A549 (cell line): Measurements from ENCODE around the gene ADAMTS13. TPM values are rescaled to one million over a fixed set of nuclear protein-coding genes. Genes with fewer than 3 reads are reported as not detected.
"Not testable (repeated sequence)": the region's sequence is repeated elsewhere in the genome, so short reads cannot be mapped to it uniquely, and the experiment has no call there.

Experiments
- ATAC-seq, 2 experiments: fragments of 200-7000 bp in 1 of 2; fragments of >200 bp in 1 of 2; cut with Nextera tagmentation in 1 of 2; cut with Tn5 transposase in 1 of 2; 3 replicates each; pipeline versions ENCODE4 v1.8.0 to v1.9.1; 2018 to 2020; ENCODE audit warnings: mild to moderate bottlenecking in 1 of 2, moderate library complexity in 1 of 2
- CTCF ChIA-PET: fragments of 300-600 bp; sonication (Branson Sonifier 250); formaldehyde crosslinking; extraction: SDS; loops from one replicate; lab custom pipeline; 2021; ENCODE audit warnings: antibody characterized with exemption, inconsistent platforms; lab: Yijun Ruan, JAX
- POLR2A ChIA-PET: fragments of 350-600 bp; formaldehyde crosslinking; extraction: SDS; loops from one replicate; lab custom pipeline; 2021; ENCODE audit warnings: antibody characterized with exemption, inconsistent platforms; lab: Yijun Ruan, JAX
- DNase-seq, 2 experiments: peaks; one replicate each; pipeline versions ENCODE4 v3.0.0 to v3.0.0-alpha.2; 2011 to 2016; ENCODE audit warnings: low read depth in 1 of 2, low spot score in 1 of 2
- FAIRE-seq: peaks from 2 replicates; lab custom pipeline; 2011; peaks lifted over from hg19 to GRCh38; lab: Jason Lieb, UNC
- H3K27ac ChIP-seq, 2 experiments: fragments of >200 bp; sonication (Bioruptor Twin); formaldehyde crosslinking; 3 replicates each; pipeline ENCODE4 v1.5.1; 2016 to 2017
- H3K4me1 ChIP-seq: fragments of >200 bp; sonication (Bioruptor Twin); formaldehyde crosslinking; 3 replicates; pipeline ENCODE4 v1.6.1; 2016
- H3K4me2 ChIP-seq: fragments of >200 bp; sonication (Bioruptor Twin); formaldehyde crosslinking; 3 replicates; pipeline ENCODE4 v1.6.1; 2016
- H3K4me3 ChIP-seq: fragments of >200 bp; sonication (Bioruptor Twin); formaldehyde crosslinking; 3 replicates; pipeline ENCODE4 v1.5.1; 2016
- H3K9me3 ChIP-seq: fragments of >200 bp; sonication (Bioruptor Twin); formaldehyde crosslinking; 3 replicates; pipeline ENCODE4 v1.6.1; 2016
- CBX2 ChIP-seq: fragments of 200-600 bp; sonication (generic); IDR thresholded peaks from 2 replicates; pipeline ENCODE4 v1.6.1; 2016; ENCODE audit warnings: low read depth, mild to moderate bottlenecking, borderline replicate concordance
- ESRRA ChIP-seq: fragments of 150-350 bp; IDR thresholded peaks from 2 replicates; pipeline ENCODE4 v1.6.1; 2014; ENCODE audit warnings: mild to moderate bottlenecking, low read length, borderline replicate concordance
- FOSL2 ChIP-seq, 2 experiments: fragments of 450-650 bp in 1 of 2; fragments of >200 bp in 1 of 2; sonication (Bioruptor Twin) in 1 of 2; formaldehyde crosslinking; IDR thresholded peaks; 2 replicates each; pipeline versions ENCODE4 v1.5.0 to v1.6.1; 2016 to 2020; ENCODE audit warnings: mild to moderate bottlenecking in 1 of 2, moderate library complexity in 1 of 2
- HDAC2 ChIP-seq: fragments of 200-600 bp; sonication (generic); IDR thresholded peaks from 2 replicates; pipeline ENCODE4 v1.6.1; 2016
- HMGXB4 ChIP-seq: fragments of 250-450 bp; sonication (Bioruptor Pico); IDR thresholded peaks from 2 replicates; pipeline ENCODE4 v1.5.0; 2021; ENCODE audit warnings: mild to moderate bottlenecking, moderate library complexity, borderline replicate concordance
- MAFK ChIP-seq: fragments of 450-650 bp; IDR thresholded peaks from 2 replicates; pipeline ENCODE4 v1.6.1; 2014; ENCODE audit not compliant: partially characterized antibody
- MAX ChIP-seq: IDR thresholded peaks from 2 replicates; pipeline ENCODE4 v1.6.1; 2012
- MAZ ChIP-seq: fragments of 150-350 bp; IDR thresholded peaks from 2 replicates; pipeline ENCODE4 v1.6.1; 2014; ENCODE audit warnings: antibody characterized with exemption, low read depth, low read length, borderline replicate concordance
- NR3C1 ChIP-seq: fragments of >200 bp; sonication (Bioruptor Twin); formaldehyde crosslinking; IDR thresholded peaks from 3 replicates; pipeline ENCODE4 v1.6.1; 2017
- RAD21 ChIP-seq, 2 experiments: fragments of >200 bp in 1 of 2; sonication (Bioruptor Twin) in 1 of 2; formaldehyde crosslinking in 1 of 2; IDR thresholded peaks in 1 of 2; conservative IDR thresholded peaks in 1 of 2; 2 replicates in 1 of 2; 3 replicates in 1 of 2; pipeline ENCODE4 v1.6.1; 2012 to 2018; ENCODE audit warnings: inconsistent platforms in 1 of 2
- RCOR1 ChIP-seq: fragments of 150-350 bp; IDR thresholded peaks from 2 replicates; pipeline ENCODE4 v1.6.1; 2014; ENCODE audit warnings: antibody characterized with exemption, low read length, low read depth
- TFCP2L1 ChIP-seq: fragments of 250-450 bp; sonication (Bioruptor Pico); IDR thresholded peaks from 2 replicates; pipeline ENCODE4 v1.5.0; 2021; ENCODE audit warnings: mild to moderate bottlenecking
- USF2 ChIP-seq: fragments of 450-650 bp; IDR thresholded peaks from 2 replicates; pipeline ENCODE4 v1.6.1; 2014; ENCODE audit warnings: antibody characterized with exemption
- ZC3H11A ChIP-seq: fragments of 450-650 bp; IDR thresholded peaks from 2 replicates; pipeline ENCODE4 v1.6.1; 2014; ENCODE audit warnings: antibody characterized with exemption, mild to moderate bottlenecking
- ZFP36 ChIP-seq: fragments of 450-650 bp; IDR thresholded peaks from 2 replicates; pipeline ENCODE4 v1.6.1; 2014; ENCODE audit warnings: borderline replicate concordance; ENCODE audit not compliant: partially characterized antibody
- ZNF302 ChIP-seq: fragments of 250-450 bp; sonication (Bioruptor Pico); IDR thresholded peaks from 2 replicates; pipeline ENCODE4 v1.9.0; 2021; ENCODE audit warnings: inconsistent platforms, mild to moderate bottlenecking, moderate library complexity
- WGBS: methylation state at CpG from one replicate; pipeline ENCODE4 v1.1.6; 2017; ENCODE audit errors: missing lambda C conversion rate; 5-methylcytosine and 5-hydroxymethylcytosine counted together
- polyA plus RNA-seq, 4 experiments: library from polyadenylated mRNA; depleted of rRNA in 3 of 4; stranded (reverse); fragments of >200 nt; fragmentation: RNase III in 1 of 4; extraction: RNeasy Plus Mini Kit Qiagen cat#74134 plus additional on column Dnase treatment in 1 of 4; gene quantifications; 2 replicates in 3 of 4; 3 replicates in 1 of 4; pipeline ENCODE4 v1.2.3, GENCODE V29; 2011 to 2017

The ADAMTS13 gene
- polyA plus RNA-seq, 2 of the 4 experiments (the other 2 are of a cell fraction), result 0.80 to 0.98 TPM

- no peak for TF ChIP-seq MAX
- no peak for TF ChIP-seq HDAC2
- TF ChIP-seq RAD21 (conservative IDR thresholded peaks at IDR 0.05 in 1 of 2, IDR thresholded peaks at IDR 0.05 in 1 of 2), result no peak
- TF ChIP-seq ESRRA, result no peak
Measured at GRCh38 chr9:133448487-133448972, 26.4 kb downstream of the ADAMTS13 start (continued).

- DNase-seq (peak; percentile 62 to 73), FAIRE-seq (no peak), ATAC-seq (peak; percentile 77 to 87)
- Histone ChIP-seq H3K27ac (peak overlapping the region in 1 of 2 experiments; percentile 47; a peak in 3 of 6 replicates), H3K4me1 (peaks cover 8% of the 10 kb centered on the region; the same call in 2 of the 3 replicates), H3K4me3 (no peak overlapping the region), H3K4me2 (0 out of 3 replicates have a peak overlapping the region, but pooled peaks have one; percentile 19), H3K9me3 (no peaks in the 10 kb centered on the region)
- 66% methylated on average over 7 of the region's 12 CpGs for WGBS
- ChIA-PET CTCF (interaction anchor here (1.2 to 1.4 kb wide), 3 partner anchors 12 to 19 kb away, joined by 4 to 6 read pairs (median 5); no protein-coding TSS in a partner anchor), POLR2A (interaction anchor here (1.3 kb wide), 1 partner anchor 10 kb away, joined by 8 read pairs; the partner anchor contains the start of gene CACFD1)
- TF ChIP-seq RAD21 (conservative IDR thresholded peaks at IDR 0.05 in 1 of 2, IDR thresholded peaks at IDR 0.05 in 1 of 2) (no peak), MAFK (peak; percentile 20), FOSL2 (IDR thresholded peaks at IDR 0.05) (no peak), FOSL2 (CRISPR knock-in tag; IDR thresholded peaks at IDR 0.05) (peak; percentile 45; the same call in 1 of the 2 replicates), CBX2 (no peak)
Measured at GRCh38 chr9:133449760-133450159, 27.6 kb downstream of the ADAMTS13 start.

- H3K4me2 ChIP-seq, H3K4me1 ChIP-seq, H3K9me3 ChIP-seq, H3K27ac ChIP-seq, DNase-seq, FAIRE-seq, H3K4me3 ChIP-seq, ATAC-seq, POLR2A ChIA-PET: not testable (repeated sequence)
- CTCF ChIA-PET, result interaction anchor here (0.7 kb wide), 1 partner anchor 9 kb away, joined by 3 read pairs; no protein-coding TSS in a partner anchor
- 88% methylated on average over 5 of the region's 5 CpGs for WGBS
Measured at GRCh38 chr9:133451865-133452264, 29.7 kb downstream of the ADAMTS13 start.

GRCh38 chr9:133452562-133452961, 30.4 kb downstream of the ADAMTS13 start:
- FAIRE-seq, result no peak
- Histone ChIP-seq H3K4me1 (peaks cover 8% of the 10 kb centered on the region; the same call in 2 of the 3 replicates), H3K27ac (no peak overlapping the region), H3K4me2 (no peak overlapping the region), H3K4me3 (no peak overlapping the region), H3K9me3 (no peaks in the 10 kb centered on the region)
- DNase-seq, result no peak
- WGBS, result 48% methylated on average over 7 of the region's 7 CpGs
- no peak for TF ChIP-seq CBX2
- TF ChIP-seq MAZ, result no peak
- TF ChIP-seq ZNF302 (CRISPR knock-in tag), result no peak
- TF ChIP-seq USF2, result no peak
- TF ChIP-seq TFCP2L1 (CRISPR knock-in tag), result no peak
- TF ChIP-seq NR3C1, result no peak
- TF ChIP-seq HMGXB4 (CRISPR knock-in tag), result no peak
- TF ChIP-seq ZFP36, result no peak
- no peak for TF ChIP-seq ZC3H11A
- no peak for TF ChIP-seq RCOR1
- ChIA-PET POLR2A (no interaction called here), CTCF (interaction anchor here (0.7 to 2.5 kb wide), 2 partner anchors 9 to 10 kb away, joined by 3 to 6 read pairs; no protein-coding TSS in a partner anchor)
- ATAC-seq, result no peak
